NCI-H2081 treated with DMSO at 0.1 percent for 48 hours (cell line): ENCODE results near the gene MAPKBP1.
A peak's percentile ranks its signal among the peaks of the same experiment; 100 is the strongest.
"Not testable (repeated sequence)": the region's sequence is repeated elsewhere in the genome, so short reads cannot be mapped to it uniquely, and the experiment has no call there.

Source experiments
- DNase-seq: peaks from one replicate; lab custom pipeline; 2025; lab: John Stamatoyannopoulos, UW

Gene MAPKBP1

DNA sequence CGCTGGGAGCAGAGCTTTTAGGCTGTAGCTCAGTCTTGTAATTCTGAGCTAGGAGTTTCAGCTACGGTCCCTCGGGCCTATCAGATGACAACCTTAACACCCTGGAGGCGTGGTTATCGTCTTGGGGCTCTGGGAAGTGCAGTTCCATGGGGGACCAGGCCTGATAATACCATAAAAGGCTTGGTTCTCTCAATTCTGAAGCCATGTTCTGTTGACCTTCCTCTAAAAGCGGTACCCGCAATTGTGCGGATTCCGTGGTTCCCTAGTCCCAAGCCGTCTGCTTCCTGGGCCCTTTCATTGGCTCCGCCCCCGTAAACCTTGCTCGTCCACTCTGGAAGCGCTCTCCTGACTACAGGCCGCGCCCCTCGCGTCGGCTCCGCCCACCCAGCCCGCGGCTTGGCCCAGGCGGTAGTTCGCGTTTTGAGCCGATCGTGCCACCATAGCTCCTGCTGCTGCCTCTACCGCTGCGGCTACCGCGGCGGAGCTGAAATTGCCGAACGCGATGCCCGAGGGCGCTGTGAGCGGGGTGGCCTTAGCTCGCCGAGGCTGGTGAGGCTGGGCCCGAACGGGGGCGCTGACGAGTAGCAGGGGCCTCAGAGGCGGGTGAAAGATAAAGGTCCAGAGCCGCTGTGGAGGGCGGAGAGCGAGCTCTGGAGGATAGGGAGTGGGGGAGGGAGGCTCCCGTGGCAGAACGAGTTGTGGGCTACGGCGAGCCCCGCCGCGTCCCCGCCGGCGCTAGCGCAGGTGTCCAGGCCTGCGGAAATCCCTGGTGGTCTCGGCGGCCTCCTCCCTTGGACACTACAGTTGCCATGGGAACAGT is at the start of gene MAPKBP1:
MAPKBP1 (plus strand) TSS at position 423 of the 820 bp plus-strand sequence. CDS start 792 bp downstream, outside the sequence.
- DNase-seq, result peak; percentile 80

DNA sequence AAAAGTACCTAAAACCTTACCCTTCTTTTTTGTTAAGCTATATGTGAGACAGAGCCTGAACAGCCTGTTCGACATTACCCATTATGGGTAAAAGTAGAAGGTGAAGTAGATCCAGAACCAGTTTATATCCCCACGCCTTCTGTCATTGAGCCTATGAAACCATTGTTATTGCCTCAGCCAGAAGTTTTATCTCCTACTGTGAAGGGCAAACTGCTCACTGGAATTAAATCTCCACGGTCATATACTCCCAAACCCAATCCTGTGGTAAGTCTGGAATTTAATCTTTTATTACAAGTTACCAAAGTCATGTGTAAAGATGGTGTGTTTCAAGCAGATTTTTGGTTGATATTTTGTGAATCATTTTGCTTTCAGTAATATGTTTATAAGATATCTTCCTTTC is 47.1 kb upstream of the MAPKBP1 start:
- no peak for DNase-seq

- DNase-seq, result not testable (repeated sequence)
Measured at GRCh38 chr15:41728061-41728460, 46.2 kb upstream of the MAPKBP1 start.

- DNase-seq, result no peak
Measured at GRCh38 chr15:41730543-41730942, 43.7 kb upstream of the MAPKBP1 start.

DNA sequence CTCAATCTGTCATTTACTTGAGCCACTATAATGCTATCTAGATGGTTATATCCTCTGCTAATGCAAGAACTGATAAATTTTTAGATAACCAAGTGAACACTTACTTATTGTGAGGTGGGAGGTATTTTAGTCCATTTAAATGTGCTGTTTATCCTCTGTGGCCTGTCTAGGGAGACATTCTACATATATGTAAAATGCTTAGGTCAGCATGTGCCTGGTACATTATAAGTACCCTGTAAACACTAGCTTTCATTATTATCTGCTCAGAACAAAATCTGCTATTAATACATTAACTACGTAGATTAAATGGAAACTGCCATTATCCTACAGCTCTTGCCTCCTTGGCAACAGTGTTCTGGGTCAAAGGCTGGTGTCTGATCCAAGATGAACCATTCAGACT is 41.8 kb upstream of the MAPKBP1 start:
- DNase-seq, result no peak

DNA sequence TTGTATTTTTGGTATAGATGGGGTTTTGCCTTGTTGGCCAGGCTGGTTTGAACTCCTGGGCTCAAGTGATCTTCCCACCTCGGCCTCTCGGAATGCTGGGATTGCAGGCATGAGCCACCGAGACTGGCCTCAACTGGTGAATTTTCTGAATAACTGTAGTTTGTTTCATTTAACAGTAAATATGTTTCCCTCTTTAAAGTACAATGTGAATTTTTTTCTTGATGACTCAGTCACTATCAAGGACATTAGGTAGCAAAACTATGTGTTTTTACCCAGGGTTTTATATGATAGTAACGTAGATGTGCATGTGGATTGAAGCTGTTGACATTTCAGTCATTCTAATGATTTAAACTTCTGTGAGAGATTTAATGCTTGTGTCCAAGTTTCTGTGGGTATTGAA is 40.2 kb upstream of the MAPKBP1 start:
- no peak for DNase-seq

DNA sequence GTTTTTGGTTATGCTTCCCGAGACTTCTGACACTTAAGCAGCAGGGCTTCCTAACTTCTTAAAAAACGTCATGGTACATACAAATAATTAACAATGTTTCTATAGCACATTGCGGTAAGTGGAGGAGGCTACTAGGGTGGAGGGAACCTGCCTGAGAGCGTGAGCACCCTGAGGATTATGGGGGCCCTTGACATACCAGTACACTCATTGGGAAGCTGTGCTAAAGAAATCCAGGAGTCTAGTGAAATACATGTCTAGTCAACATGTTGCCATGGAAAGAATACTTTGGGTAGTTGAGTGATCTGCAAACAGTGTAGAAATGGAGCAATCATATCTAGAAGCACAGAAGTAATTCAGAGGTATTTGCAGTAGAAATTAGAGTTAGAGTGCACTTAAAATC is 39.2 kb upstream of the MAPKBP1 start:
- no peak for DNase-seq

- not testable (repeated sequence) for DNase-seq
Measured at GRCh38 chr15:41735492-41735891, 38.8 kb upstream of the MAPKBP1 start.

GRCh38 chr15:41746802-41747201 is 27.5 kb upstream of the MAPKBP1 start:
- no peak for DNase-seq

DNA sequence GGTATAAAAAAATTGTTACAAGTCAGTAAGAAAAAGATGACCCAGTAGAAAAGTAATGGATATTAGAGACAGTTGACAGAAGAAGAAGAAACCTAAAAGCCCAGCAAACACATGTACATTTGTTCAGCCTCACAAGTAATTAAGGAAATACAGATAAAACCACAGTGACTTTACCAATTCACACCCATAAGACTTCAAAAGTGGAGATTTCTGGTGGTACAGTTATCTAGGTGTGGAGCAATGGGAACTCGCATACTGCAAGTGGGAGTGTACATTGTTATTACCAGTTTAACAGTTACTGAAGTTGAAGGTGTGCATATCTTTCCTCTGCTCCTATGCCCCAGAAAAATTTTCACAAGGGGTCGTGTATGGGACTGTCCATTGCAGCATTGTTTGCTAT is 18.1 kb upstream of the MAPKBP1 start:
- no peak for DNase-seq

GRCh38 chr15:41772720-41773331 is 1.5 kb upstream of the MAPKBP1 start:
- no peak for DNase-seq

DNA sequence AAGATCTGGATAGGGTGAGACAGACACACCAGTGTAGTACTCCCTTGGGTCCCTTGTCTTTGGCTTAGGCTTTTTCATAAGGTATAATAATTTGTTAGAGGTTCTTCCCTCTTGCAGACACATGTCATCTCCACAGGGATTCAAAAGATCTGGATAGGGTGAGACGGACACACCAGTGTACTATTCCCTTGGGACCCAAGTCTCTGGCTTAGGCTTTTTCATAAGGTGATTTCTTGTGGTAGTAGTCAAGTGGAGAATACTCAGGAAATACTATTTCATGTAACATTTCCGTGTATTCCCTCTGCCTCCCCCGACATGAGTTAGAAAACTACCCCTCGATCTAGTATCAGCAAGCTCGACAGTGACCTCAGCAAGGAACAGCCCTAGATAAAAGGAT is 954 bp upstream of the MAPKBP1 start:
- no peak for DNase-seq

- DNase-seq, result no peak
Measured at GRCh38 chr15:41773729-41774061, 589 bp upstream of the MAPKBP1 start.

DNA sequence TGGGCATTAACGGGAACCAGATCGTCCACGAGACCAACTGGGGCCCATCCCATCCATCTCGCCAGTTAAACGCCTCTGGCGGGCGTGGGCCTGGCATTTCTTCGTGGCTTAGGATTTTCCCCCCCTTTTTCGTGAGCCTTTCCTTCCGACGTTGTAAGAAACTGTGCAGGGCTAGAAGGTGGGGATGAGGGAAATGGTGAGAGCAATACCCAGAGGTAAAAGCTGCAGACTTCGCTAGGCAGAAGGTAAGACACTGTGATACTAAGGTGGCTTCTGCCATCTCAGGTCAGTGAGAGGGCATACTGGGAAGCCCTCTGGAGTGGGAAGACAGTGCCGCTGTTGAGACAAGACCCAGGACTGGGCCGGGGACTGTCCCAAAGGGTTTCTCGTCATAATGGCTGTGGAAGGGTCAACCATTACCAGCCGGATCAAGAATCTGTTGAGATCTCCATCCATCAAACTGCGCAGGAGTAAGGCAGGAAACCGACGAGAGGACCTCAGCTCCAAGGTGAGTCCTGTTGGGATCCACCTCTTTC is 666 bp downstream of the MAPKBP1 start:
- DNase-seq, result no peak

DNA sequence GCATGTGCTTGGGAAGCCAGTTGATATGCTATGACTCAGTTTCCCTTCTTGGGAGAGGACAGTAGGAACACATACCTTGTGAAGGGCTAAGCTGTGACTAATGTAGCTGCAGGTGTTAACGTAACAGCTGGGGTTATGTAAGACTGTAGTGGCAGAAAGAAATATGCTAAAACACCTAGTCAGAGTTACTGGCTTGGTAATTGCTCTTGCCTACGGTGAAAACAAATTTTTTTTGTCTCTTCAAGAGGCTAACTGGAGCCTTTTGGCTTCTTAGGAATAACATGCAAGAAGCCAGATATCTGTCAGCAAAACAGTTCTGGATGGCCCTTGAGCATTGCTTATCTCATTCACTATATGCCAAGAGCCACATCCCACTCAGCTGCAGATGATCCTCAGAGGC is 1.4 kb downstream of the MAPKBP1 start:
- DNase-seq, result no peak

GRCh38 chr15:41777421-41777973 is 3.2 kb downstream of the MAPKBP1 start:
- no peak for DNase-seq

GRCh38 chr15:41778521-41778920 is 4.2 kb downstream of the MAPKBP1 start:
- DNase-seq, result no peak

DNA sequence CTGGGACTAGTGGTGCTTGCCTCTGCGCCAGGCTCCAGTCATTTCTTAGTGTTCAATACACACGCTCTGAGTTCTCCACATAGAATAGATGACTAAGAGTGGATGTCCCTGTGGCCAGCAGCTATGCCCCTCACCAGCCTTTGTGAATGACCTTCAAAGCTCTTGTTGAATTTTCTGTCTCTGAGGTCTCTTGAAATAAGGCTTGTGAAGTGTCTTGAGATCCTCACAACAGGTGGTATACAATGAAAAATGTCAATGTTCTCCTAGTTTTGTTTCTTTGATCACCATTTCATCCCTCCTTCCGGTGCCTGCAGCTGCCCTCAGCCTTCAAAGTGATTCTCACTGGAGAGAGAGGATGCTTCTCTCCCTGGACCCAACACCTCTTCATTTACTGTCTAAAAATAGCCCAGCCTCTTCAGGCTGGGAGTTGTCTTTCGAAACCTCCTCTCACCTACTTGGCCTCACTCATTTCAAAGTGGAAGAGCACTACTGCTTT is 5.4 kb downstream of the MAPKBP1 start:
- DNase-seq, result no peak

GRCh38 chr15:41780266-41780665 is 6.0 kb downstream of the MAPKBP1 start:
- DNase-seq, result no peak

DNA sequence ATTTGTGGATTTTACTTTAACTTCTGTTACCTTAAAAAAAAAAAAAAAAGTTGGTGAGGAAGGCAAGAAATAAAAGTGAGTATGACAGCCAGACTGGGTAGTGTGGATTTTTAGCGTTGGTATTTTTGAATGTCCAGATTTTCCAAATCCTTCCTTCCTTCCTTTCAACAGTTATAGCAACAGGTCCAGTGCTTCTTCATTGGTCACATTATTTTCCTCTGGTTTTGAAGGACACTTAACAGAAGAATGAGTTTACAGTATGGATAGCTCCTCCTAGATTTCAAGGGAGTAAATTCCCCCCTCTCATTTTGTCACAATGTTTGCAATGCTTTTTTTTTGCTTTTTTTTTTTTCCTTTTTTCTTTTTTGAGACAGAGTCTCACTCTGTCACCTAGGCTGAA is 6.4 kb downstream of the MAPKBP1 start:
- no peak for DNase-seq

DNA sequence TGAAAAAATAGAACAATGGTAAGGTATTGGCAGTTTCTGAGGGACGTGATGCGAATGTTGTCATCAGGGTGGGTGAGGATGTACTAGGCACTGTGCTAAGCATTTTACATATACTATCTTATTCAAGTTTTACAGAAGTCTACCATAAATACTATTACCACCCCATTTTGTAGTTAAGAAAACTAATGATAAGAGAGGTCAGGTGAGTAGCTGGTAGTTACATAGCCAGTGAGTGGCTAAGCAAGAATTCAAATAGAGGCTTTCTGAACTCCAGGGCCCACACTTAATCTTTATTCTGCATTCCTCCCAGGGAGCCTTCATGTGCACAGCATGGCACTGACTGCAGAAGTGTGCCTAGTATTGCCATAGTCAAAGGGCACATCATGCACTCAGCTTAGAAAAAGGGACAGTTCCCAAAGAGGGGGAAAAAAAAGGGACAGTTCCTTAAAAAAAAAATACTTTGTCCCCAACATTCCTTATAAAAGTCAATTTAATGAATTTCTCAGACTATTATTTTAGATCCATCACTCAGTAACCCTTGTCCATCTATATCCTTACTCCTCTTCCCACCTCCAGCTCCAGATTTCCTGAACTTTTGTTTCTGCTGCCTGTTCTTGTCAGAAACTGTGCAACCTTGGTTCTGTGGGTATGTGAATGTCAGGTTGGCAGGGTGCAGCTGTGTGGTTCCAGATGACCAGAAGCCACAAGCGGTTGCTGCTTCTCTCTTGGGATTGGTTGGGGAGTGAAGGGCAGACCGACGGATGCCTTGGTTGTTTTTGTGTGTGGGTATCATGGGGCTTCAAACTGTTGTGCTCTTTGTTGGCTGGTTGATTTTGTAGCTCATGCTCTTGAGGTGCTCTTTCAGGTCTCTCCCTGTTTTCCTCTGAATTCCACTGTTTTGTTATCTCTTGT is 8.3 kb downstream of the MAPKBP1 start:
- DNase-seq, result no peak

DNA sequence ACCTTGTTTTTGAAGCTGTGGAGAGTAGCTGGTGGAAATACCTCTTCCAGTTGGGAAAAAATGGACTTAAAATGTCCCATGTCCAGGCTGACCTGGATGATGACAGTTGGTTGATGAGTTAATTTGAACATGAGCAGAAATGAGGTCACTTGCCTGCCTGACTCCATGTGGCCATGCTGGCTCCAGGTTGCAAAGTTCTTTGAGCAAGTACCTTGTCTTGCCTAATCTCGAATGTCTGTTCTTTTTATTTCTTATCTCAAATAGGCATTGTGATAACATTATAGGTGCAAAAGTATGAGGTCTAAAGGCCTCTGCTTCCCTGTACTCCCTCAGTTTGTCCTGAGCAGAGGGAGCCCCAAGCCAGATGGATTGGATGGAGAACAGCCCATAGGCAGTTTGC is 9.0 kb downstream of the MAPKBP1 start:
- no peak for DNase-seq
